HCT116 (cell line): ENCODE data around the gene MAP1S. TPM values are rescaled to one million over a fixed set of nuclear protein-coding genes. Genes with fewer than 3 reads are reported as not detected.

Experiments
- ATAC-seq: fragments of 200-7000 bp; cut with Tn5 transposase; 2 replicates; pipeline ENCODE4 v1.9.1; 2020; ENCODE audit warnings: mild to moderate bottlenecking, moderate library complexity
- BruUV-seq: library from RNA; stranded (reverse); fragments of 400-500 nt; replicated peaks from 2 replicates; lab custom pipeline; 2021; lab: Mats Ljungman, UMichigan
- CTCF ChIA-PET: fragments of 300-600 bp; sonication (Branson Sonifier 250); formaldehyde crosslinking; loops from one replicate; lab custom pipeline; 2021; ENCODE audit warnings: antibody characterized with exemption; lab: Charles Lee
- POLR2A ChIA-PET: fragments of 300-600, 350-600 bp; sonication (Branson Sonifier 250); formaldehyde crosslinking; loops from one replicate; lab custom pipeline; 2021; ENCODE audit warnings: antibody characterized with exemption; lab: Charles Lee
- RAD21 ChIA-PET, 2 experiments: fragments of 300-600 bp; sonication (Branson Sonifier 250); formaldehyde crosslinking; loops; one replicate each; lab custom pipeline; 2023; ENCODE audit warnings: low total read pairs in 2 of 2; ENCODE audit not compliant: uncharacterized antibody in 2 of 2, unreplicated experiment in 2 of 2, low non-redundant PET in 1 of 2; lab: Charles Lee
- DNase-seq: peaks from one replicate; pipeline ENCODE4 v3.0.0-alpha.2; 2010; ENCODE audit warnings: low read depth, low spot score
- H2AFZ ChIP-seq: fragments of 200-600 bp; shearing (Covaris generic), sonication (generic); 2 replicates; pipeline ENCODE4 v1.6.1; 2017; ENCODE audit warnings: low read depth, mixed run types, mixed read lengths, antibody characterized with exemption, low read length; ENCODE audit not compliant: poor library complexity, severe bottlenecking
- H3K27ac ChIP-seq: 2 replicates; pipeline ENCODE4 v1.5.1; 2012; ENCODE audit warnings: low read depth, low read length
- H3K27me3 ChIP-seq: fragments of 200-600 bp; sonication (generic); 2 replicates; pipeline ENCODE4 v1.6.1; 2016; ENCODE audit warnings: mixed run types, low read length, mixed read lengths; ENCODE audit not compliant: insufficient read depth
- H3K36me3 ChIP-seq, 2 experiments: fragments of 200-500 bp in 1 of 2; fragments of 200-600 bp in 1 of 2; sonication (Bioruptor generic) in 1 of 2; sonication (generic) in 1 of 2; 2 replicates each; pipeline versions ENCODE4 v1.5.1 to v1.6.1; 2014 to 2016; ENCODE audit warnings: low read length in 2 of 2, inconsistent platforms in 1 of 2, mixed read lengths in 1 of 2, mixed run types in 1 of 2; ENCODE audit not compliant: insufficient read depth in 2 of 2, control insufficient read depth in 1 of 2
- H3K4me1 ChIP-seq, 2 experiments: fragments of 200-600 bp in 1 of 2; sonication (generic) in 1 of 2; 2 replicates each; pipeline versions ENCODE4 v1.5.1 to v1.6.1; 2012 to 2017; ENCODE audit warnings: low read length in 2 of 2, inconsistent platforms in 1 of 2, mild to moderate bottlenecking in 1 of 2, mixed read lengths in 1 of 2, mixed run types in 1 of 2, moderate library complexity in 1 of 2; ENCODE audit not compliant: insufficient read depth in 2 of 2, control insufficient read depth in 1 of 2
- H3K4me2 ChIP-seq: fragments of 200-600 bp; sonication (generic); 2 replicates; pipeline ENCODE4 v1.6.1; 2017; ENCODE audit warnings: mixed run types, low read length, mixed read lengths
- H3K4me3 ChIP-seq, 2 experiments: fragments of 200-600 bp in 1 of 2; sonication (generic) in 1 of 2; replicated peaks in 1 of 2; 2 replicates each; pipeline ENCODE4 v1.5.1; 2011 to 2016; ENCODE audit warnings: low read length in 2 of 2, control low read depth in 1 of 2, low read depth in 1 of 2, mild to moderate bottlenecking in 1 of 2, mixed read lengths in 1 of 2, mixed run types in 1 of 2
- H3K79me2 ChIP-seq: fragments of 200-600 bp; sonication (generic); 2 replicates; pipeline ENCODE4 v1.6.1; 2017; ENCODE audit warnings: mild to moderate bottlenecking, mixed run types, low read length, moderate library complexity, mixed read lengths; ENCODE audit not compliant: insufficient read depth
- H3K9ac ChIP-seq: fragments of 200-600 bp; sonication (generic); 2 replicates; pipeline ENCODE4 v1.6.1; 2016; ENCODE audit warnings: low read length, mixed read lengths
- H3K9me2 ChIP-seq: fragments of 200-600 bp; sonication (generic), shearing (Covaris generic); 2 replicates; pipeline ENCODE4 v1.6.1; 2017; ENCODE audit warnings: mixed run types, mild to moderate bottlenecking, moderate library complexity; ENCODE audit not compliant: insufficient read depth
- H3K9me3 ChIP-seq, 2 experiments: fragments of 200-500 bp in 1 of 2; fragments of 200-600 bp in 1 of 2; sonication (Bioruptor generic) in 1 of 2; sonication (generic) in 1 of 2; 2 replicates each; pipeline ENCODE4 v1.6.1; 2014 to 2017; ENCODE audit warnings: low read length in 2 of 2, mixed read lengths in 2 of 2, inconsistent platforms in 1 of 2, low read depth in 1 of 2, mild to moderate bottlenecking in 1 of 2, mixed run types in 1 of 2, moderate library complexity in 1 of 2; ENCODE audit not compliant: control insufficient read depth in 1 of 2, insufficient read depth in 1 of 2
- H4K20me1 ChIP-seq: fragments of 200-600 bp; sonication (generic), shearing (Covaris generic); 2 replicates; pipeline ENCODE4 v1.6.1; 2017; ENCODE audit warnings: mixed run types, mild to moderate bottlenecking, moderate library complexity; ENCODE audit not compliant: insufficient read depth
- CEBPB ChIP-seq: IDR thresholded peaks from 2 replicates; pipeline ENCODE4 v1.6.1; 2012; ENCODE audit warnings: low read depth
- ELF1 ChIP-seq: IDR thresholded peaks from 2 replicates; pipeline ENCODE4 v1.6.1; 2012; ENCODE audit warnings: low read depth, borderline replicate concordance
- EZH2phosphoT487 ChIP-seq: fragments of 200-600 bp; IDR thresholded peaks from 2 replicates; pipeline ENCODE4 v1.6.1; 2018; ENCODE audit warnings: antibody characterized with exemption, borderline replicate concordance
- FOSL1 ChIP-seq: IDR thresholded peaks from 2 replicates; pipeline ENCODE4 v1.6.1; 2012; ENCODE audit warnings: low read depth
- JUND ChIP-seq: IDR thresholded peaks from 2 replicates; pipeline ENCODE4 v1.6.1; 2012
- POLR2A ChIP-seq: IDR thresholded peaks from 2 replicates; pipeline ENCODE4 v1.7.0; 2011; ENCODE audit warnings: borderline replicate concordance; ENCODE audit not compliant: insufficient read depth, insufficient read length; ENCODE audit errors: extremely low read depth
- POLR2AphosphoS5 ChIP-seq: IDR thresholded peaks from 2 replicates; pipeline ENCODE4 v1.6.1; 2011; ENCODE audit warnings: mild to moderate bottlenecking, low read depth, low read length, moderate library complexity
- RAD21 ChIP-seq: IDR thresholded peaks from 2 replicates; pipeline ENCODE4 v1.6.1; 2012; ENCODE audit warnings: low read depth, mild to moderate bottlenecking
- SIN3A ChIP-seq: IDR thresholded peaks from 2 replicates; pipeline ENCODE4 v1.6.1; 2012; ENCODE audit warnings: low read depth
- SRF ChIP-seq: IDR thresholded peaks from 2 replicates; pipeline ENCODE4 v1.6.1; 2012; ENCODE audit warnings: low read depth
- TCF7L2 ChIP-seq: IDR thresholded peaks from 2 replicates; pipeline ENCODE4 v1.7.0; 2011; ENCODE audit warnings: borderline replicate concordance, inconsistent platforms; ENCODE audit not compliant: insufficient read depth, insufficient read length; ENCODE audit errors: extremely low read depth
- YY1 ChIP-seq: IDR thresholded peaks from 2 replicates; pipeline ENCODE4 v1.6.1; 2011; ENCODE audit warnings: low read length, low read depth, moderate library complexity, mild to moderate bottlenecking; ENCODE audit not compliant: insufficient replicate concordance; ENCODE audit errors: extremely low read depth
- ZFX ChIP-seq: fragments of 450-650 bp; IDR thresholded peaks from 2 replicates; pipeline ENCODE4 v1.6.1; 2017
- intact Hi-C: fragments of 100-400 bp; cut with micrococcal nuclease; formaldehyde crosslinking; loops from 2 replicates; pipeline ENCODE4 v1.10.0; 2022
- total RNA-seq: library from RNA; stranded (reverse); gene quantifications from one replicate; pipeline ENCODE4 v1.2.1, GENCODE V29; 2021; ENCODE audit not compliant: unreplicated experiment
- TF ChIP-seq, protein P1 (sequence below), 3 experiments: fragments of 200-600 bp in 1 of 3; sonication (generic) in 1 of 3; IDR thresholded peaks in 2 of 3; conservative IDR thresholded peaks in 1 of 3; 2 replicates each; pipeline ENCODE4 v1.5.1; 2012 to 2017; ENCODE audit warnings: low read depth in 2 of 3, low read length in 2 of 3, antibody characterized with exemption in 1 of 3, borderline replicate concordance in 1 of 3, control low read depth in 1 of 3, mild to moderate bottlenecking in 1 of 3, mixed read lengths in 1 of 3, mixed run types in 1 of 3, moderate library complexity in 1 of 3; ENCODE audit not compliant: insufficient read depth in 1 of 3
- TF ChIP-seq, protein P2 (sequence below): IDR thresholded peaks from 2 replicates; pipeline ENCODE4 v1.6.1; 2012

MAP1S gene
- total RNA-seq, 1 experiment from 2014 or later, result 80.8 TPM

DNA sequence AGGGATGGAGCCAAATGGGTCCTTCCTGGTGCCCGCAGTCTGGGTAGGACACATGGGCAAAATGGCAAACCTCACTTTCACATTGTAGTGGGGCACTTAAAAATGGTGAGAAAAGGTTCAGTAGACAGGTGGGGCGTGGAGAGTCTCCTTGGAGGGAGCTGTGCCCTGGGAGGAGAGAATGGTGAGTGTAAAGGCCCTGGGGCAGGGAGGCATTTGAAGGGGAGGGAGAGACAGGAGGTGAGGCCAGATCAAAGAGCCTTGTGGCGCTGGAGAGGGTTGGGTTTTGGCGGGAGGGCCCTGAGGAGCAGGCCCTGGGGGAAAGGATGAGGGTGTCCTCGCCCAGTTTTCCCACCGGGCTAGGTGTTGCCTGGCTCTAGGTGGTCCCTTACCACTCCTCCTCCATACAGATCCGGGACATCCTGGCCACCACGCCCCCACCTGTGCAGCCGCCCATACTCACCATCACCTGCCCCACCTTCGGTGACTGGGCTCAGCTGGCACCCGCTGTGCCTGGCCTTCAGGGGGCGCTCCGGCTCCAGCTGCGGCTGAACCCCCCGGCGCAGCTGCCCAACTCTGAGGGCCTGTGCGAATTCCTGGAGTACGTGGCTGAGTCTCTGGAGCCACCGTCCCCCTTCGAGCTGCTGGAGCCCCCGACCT, 6.3 kb downstream of the MAP1S start:
- no peaks in the 10 kb centered on the region for H3K9me3 ChIP-seq
- H3K27ac ChIP-seq, result no peak overlapping the region
- H3K9me2 ChIP-seq, result no peaks in the 10 kb centered on the region
- no peak for DNase-seq
- peaks cover 52% of the 10 kb centered on the region for H3K79me2 ChIP-seq
- TF ChIP-seq, protein P1, sequence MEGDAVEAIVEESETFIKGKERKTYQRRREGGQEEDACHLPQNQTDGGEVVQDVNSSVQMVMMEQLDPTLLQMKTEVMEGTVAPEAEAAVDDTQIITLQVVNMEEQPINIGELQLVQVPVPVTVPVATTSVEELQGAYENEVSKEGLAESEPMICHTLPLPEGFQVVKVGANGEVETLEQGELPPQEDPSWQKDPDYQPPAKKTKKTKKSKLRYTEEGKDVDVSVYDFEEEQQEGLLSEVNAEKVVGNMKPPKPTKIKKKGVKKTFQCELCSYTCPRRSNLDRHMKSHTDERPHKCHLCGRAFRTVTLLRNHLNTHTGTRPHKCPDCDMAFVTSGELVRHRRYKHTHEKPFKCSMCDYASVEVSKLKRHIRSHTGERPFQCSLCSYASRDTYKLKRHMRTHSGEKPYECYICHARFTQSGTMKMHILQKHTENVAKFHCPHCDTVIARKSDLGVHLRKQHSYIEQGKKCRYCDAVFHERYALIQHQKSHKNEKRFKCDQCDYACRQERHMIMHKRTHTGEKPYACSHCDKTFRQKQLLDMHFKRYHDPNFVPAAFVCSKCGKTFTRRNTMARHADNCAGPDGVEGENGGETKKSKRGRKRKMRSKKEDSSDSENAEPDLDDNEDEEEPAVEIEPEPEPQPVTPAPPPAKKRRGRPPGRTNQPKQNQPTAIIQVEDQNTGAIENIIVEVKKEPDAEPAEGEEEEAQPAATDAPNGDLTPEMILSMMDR (IDR thresholded peaks at IDR 0.05 in 2 of 3, conservative IDR thresholded peaks at IDR 0.05 in 1 of 3; ENCODE audit: borderline replicate concordance in 1 of 3, insufficient read depth in 1 of 3, low read depth in 2 of 3, low read length in 2 of 3), result peak; percentile 30 to 73 (median 66); a peak in 5 of 6 replicates
- no peak for TF ChIP-seq POLR2A
- TF ChIP-seq CEBPB, result no peak
- no peak for TF ChIP-seq SRF
- TF ChIP-seq YY1, result no peak
- no peak for TF ChIP-seq FOSL1
- no peak for TF ChIP-seq EZH2phosphoT487
- no peak for TF ChIP-seq JUND
- TF ChIP-seq, protein P2, sequence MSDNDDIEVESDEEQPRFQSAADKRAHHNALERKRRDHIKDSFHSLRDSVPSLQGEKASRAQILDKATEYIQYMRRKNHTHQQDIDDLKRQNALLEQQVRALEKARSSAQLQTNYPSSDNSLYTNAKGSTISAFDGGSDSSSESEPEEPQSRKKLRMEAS, result no peak
- no peak for TF ChIP-seq ZFX
- TF ChIP-seq RAD21, result no peak; the same call in 1 of the 2 replicates
- no peak for TF ChIP-seq SIN3A
- TF ChIP-seq POLR2AphosphoS5, result no peak
- TF ChIP-seq TCF7L2, result peak; percentile 22
- no peak for TF ChIP-seq ELF1
- ATAC-seq, result peak; percentile 82
- no peak overlapping the region for H3K4me2 ChIP-seq
- RAD21 ChIA-PET, result no interaction called here
- peaks cover 27 to 35% of the 10 kb centered on the region in 2 experiments; a peak in 3 of 4 replicates for H3K36me3 ChIP-seq
- CTCF ChIA-PET, result interaction anchor here (1.5 kb wide), 1 partner anchor 41 kb away, joined by 6 read pairs; no protein-coding TSS in a partner anchor
- H3K9ac ChIP-seq, result no peak overlapping the region
- no peaks in the 10 kb centered on the region for H4K20me1 ChIP-seq
- intact Hi-C loops, result no loop called here
- BruUV-seq, result no TSS peak
- H2AFZ ChIP-seq, result no peak overlapping the region
- H3K27me3 ChIP-seq, result no peaks in the 10 kb centered on the region
- H3K4me1 ChIP-seq, result peaks cover 5 to 16% of the 10 kb centered on the region in 2 experiments; a peak in 3 of 4 replicates
- H3K4me3 ChIP-seq, result no peak overlapping the region
- POLR2A ChIA-PET, result interaction anchor here (0.6 kb wide), 1 partner anchor 17 kb away, joined by 4 read pairs; no protein-coding TSS in a partner anchor
